Measurements from ENCODE around the gene ZNF524.

DNA sequence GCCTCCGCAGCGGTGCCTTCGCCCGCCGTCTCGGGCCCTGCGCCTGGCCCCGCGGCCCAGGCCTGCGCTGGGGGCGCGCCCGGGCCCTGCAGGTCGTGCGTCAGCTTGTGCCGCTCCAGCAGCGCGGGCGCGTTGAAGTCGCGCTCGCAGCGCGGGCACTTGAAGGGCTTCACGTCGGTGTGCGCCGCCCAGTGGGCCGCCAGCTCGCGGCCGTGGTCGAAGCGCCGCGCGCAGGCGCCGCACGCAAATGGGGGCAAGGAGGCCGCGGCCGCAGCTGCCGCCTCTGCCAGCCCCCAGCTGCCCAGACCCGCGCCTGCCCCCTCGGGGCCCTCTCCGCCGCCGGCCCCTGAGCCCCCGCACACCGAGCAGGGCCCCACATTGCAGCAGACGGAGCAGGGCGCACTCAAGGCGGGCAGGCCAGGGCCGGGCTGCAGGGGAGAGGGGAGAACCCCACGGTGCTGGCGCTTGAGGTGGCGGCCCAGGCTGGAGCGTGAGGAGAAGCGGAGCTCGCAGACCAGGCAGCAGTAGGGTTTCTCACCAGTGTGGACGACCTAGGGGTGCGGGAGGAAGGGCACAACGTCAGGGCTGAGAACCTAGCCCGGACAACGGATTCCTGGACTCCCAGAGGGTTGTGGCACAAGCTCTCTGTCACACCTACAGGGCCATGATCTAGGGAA is 6.9 kb upstream of the ZNF524 start:
- TF ChIP-seq CTCF (IDR thresholded peaks at IDR 0.05; ENCODE audit: poor library complexity): no peak
- no peak for TF ChIP-seq EZH2phosphoT487 (IDR thresholded peaks at IDR 0.05; ENCODE audit: low read depth, severe bottlenecking, unreplicated experiment)
